H9 (cell line): ENCODE results near the gene CALR. TPM values are rescaled to one million over a fixed set of nuclear protein-coding genes. Genes with fewer than 3 reads are reported as not detected.

Experiments
- DNase-seq: peaks from one replicate; pipeline ENCODE4 v3.0.0-alpha.2; 2017
- H2AFZ ChIP-seq: one replicate; pipeline ENCODE4 v1.6.1; 2013; ENCODE audit warnings: mild to moderate bottlenecking, low read length, control low read depth, moderate library complexity
- H2AK5ac ChIP-seq: 2 replicates; pipeline ENCODE4 v1.6.1; 2013; ENCODE audit warnings: low read length, control low read depth, mixed read lengths; ENCODE audit not compliant: insufficient read length
- H2BK120ac ChIP-seq: one replicate; pipeline ENCODE4 v1.6.1; 2013; ENCODE audit warnings: low read depth, mild to moderate bottlenecking, low read length, control low read depth, inconsistent platforms; ENCODE audit not compliant: poor library complexity, severe bottlenecking
- H2BK12ac ChIP-seq: 2 replicates; pipeline ENCODE4 v1.6.1; 2013; ENCODE audit warnings: low read length, control low read depth, mixed read lengths, low read depth; ENCODE audit not compliant: insufficient read length
- H2BK15ac ChIP-seq: 2 replicates; pipeline ENCODE4 v1.6.1; 2013; ENCODE audit warnings: low read depth, low read length, control low read depth
- H2BK20ac ChIP-seq: one replicate; pipeline ENCODE4 v1.6.1; 2013; ENCODE audit warnings: low read depth, mild to moderate bottlenecking, low read length, control low read depth, inconsistent platforms; ENCODE audit not compliant: poor library complexity, severe bottlenecking
- H2BK5ac ChIP-seq: 2 replicates; pipeline ENCODE4 v1.6.1; 2013; ENCODE audit warnings: low read length, control low read depth, mixed read lengths; ENCODE audit not compliant: insufficient read length
- H3K14ac ChIP-seq: 2 replicates; pipeline ENCODE4 v1.6.1; 2013; ENCODE audit warnings: low read length, control low read depth; ENCODE audit not compliant: insufficient read depth
- H3K18ac ChIP-seq: 2 replicates; pipeline ENCODE4 v1.6.1; 2013; ENCODE audit warnings: low read depth, mild to moderate bottlenecking, mixed read lengths, low read length, control low read depth; ENCODE audit not compliant: insufficient read length
- H3K23ac ChIP-seq: 2 replicates; pipeline ENCODE4 v1.6.1; 2013; ENCODE audit warnings: low read length, control low read depth, mixed read lengths, low read depth; ENCODE audit not compliant: insufficient read length
- H3K23me2 ChIP-seq: 2 replicates; pipeline ENCODE4 v1.6.1; 2013; ENCODE audit warnings: low read depth, mild to moderate bottlenecking, mixed read lengths, low read length, control low read depth; ENCODE audit not compliant: insufficient read length, poor library complexity, severe bottlenecking
- H3K27ac ChIP-seq: 2 replicates; pipeline ENCODE4 v1.5.1; 2013; ENCODE audit warnings: low read length, control low read depth, mixed read lengths, low read depth; ENCODE audit not compliant: insufficient read length
- H3K27me3 ChIP-seq: 2 replicates; pipeline ENCODE4 v1.6.1; 2013; ENCODE audit warnings: low read length, control low read depth, inconsistent platforms; ENCODE audit not compliant: insufficient read depth
- H3K4ac ChIP-seq: 2 replicates; pipeline ENCODE4 v1.6.1; 2013; ENCODE audit warnings: low read depth, mild to moderate bottlenecking, control low read depth, inconsistent platforms, low read length, moderate library complexity
- H3K4me1 ChIP-seq: 2 replicates; pipeline ENCODE4 v1.6.1; 2013; ENCODE audit warnings: low read length, control low read depth, inconsistent platforms; ENCODE audit not compliant: insufficient read depth
- H3K4me2 ChIP-seq: 2 replicates; pipeline ENCODE4 v1.6.1; 2013; ENCODE audit warnings: low read length, control low read depth, mixed read lengths; ENCODE audit not compliant: insufficient read length, insufficient read depth
- H3K56ac ChIP-seq: 2 replicates; pipeline ENCODE4 v1.6.1; 2013; ENCODE audit warnings: low read depth, mild to moderate bottlenecking, mixed read lengths, low read length, control low read depth; ENCODE audit not compliant: insufficient read length
- H3K79me1 ChIP-seq: 2 replicates; pipeline ENCODE4 v1.6.1; 2013; ENCODE audit warnings: low read depth, mild to moderate bottlenecking, moderate library complexity, low read length, control low read depth, inconsistent platforms; ENCODE audit not compliant: insufficient read depth, poor library complexity, severe bottlenecking
- H3K79me2 ChIP-seq: 2 replicates; pipeline ENCODE4 v1.6.1; 2013; ENCODE audit warnings: low read length, control low read depth, inconsistent platforms; ENCODE audit not compliant: insufficient read depth
- H3K9ac ChIP-seq: 2 replicates; pipeline ENCODE4 v1.6.1; 2013; ENCODE audit warnings: low read length, control low read depth, mixed read lengths; ENCODE audit not compliant: insufficient read length; ENCODE audit errors: extremely low read depth
- H3K9me3 ChIP-seq: one replicate; pipeline ENCODE4 v1.6.1; 2013; ENCODE audit warnings: low read depth, low read length, inconsistent platforms; ENCODE audit not compliant: control insufficient read depth
- H3T11ph ChIP-seq: one replicate; pipeline ENCODE4 v1.6.1; 2013; ENCODE audit warnings: mild to moderate bottlenecking, low read length, control low read depth, inconsistent platforms
- H4K20me1 ChIP-seq: one replicate; pipeline ENCODE4 v1.6.1; 2013; ENCODE audit not compliant: control insufficient read depth, insufficient read length, insufficient read depth
- H4K5ac ChIP-seq: 2 replicates; pipeline ENCODE4 v1.6.1; 2013; ENCODE audit warnings: low read depth, mild to moderate bottlenecking, mixed read lengths, low read length, control low read depth; ENCODE audit not compliant: insufficient read length
- H4K8ac ChIP-seq: replicated peaks from 2 replicates; pipeline ENCODE4 v1.6.1; 2013; ENCODE audit warnings: low read length, control low read depth, mixed read lengths, low read depth; ENCODE audit not compliant: insufficient read length
- H4K91ac ChIP-seq: 2 replicates; pipeline ENCODE4 v1.6.1; 2013; ENCODE audit warnings: low read depth, mild to moderate bottlenecking, moderate library complexity, mixed read lengths, low read length, control low read depth; ENCODE audit not compliant: insufficient read length
- H3K27ac Mint-ChIP-seq, 3 experiments: 2 replicates in 2 of 3; 3 replicates in 1 of 3; pipeline ENCODE4 v1.8.0; 2020 to 2021; ENCODE audit warnings: mixed read lengths in 3 of 3, mild to moderate bottlenecking in 1 of 3, moderate library complexity in 1 of 3
- H3K27me3 Mint-ChIP-seq: 2 replicates; pipeline ENCODE4 v1.8.0; 2021; ENCODE audit warnings: low read depth, mild to moderate bottlenecking, moderate library complexity, mixed read lengths
- H3K36me3 Mint-ChIP-seq, 3 experiments: 2 replicates in 2 of 3; 3 replicates in 1 of 3; pipeline ENCODE4 v1.8.0; 2020 to 2021; ENCODE audit warnings: low read depth in 3 of 3, mixed read lengths in 3 of 3; ENCODE audit not compliant: insufficient read depth in 1 of 3
- H3K4me1 Mint-ChIP-seq, 2 experiments: 2 replicates each; pipeline ENCODE4 v1.8.0; 2020; ENCODE audit warnings: mixed read lengths in 2 of 2
- H3K4me3 Mint-ChIP-seq, 2 experiments: 2 replicates in 1 of 2; 3 replicates in 1 of 2; pipeline ENCODE4 v1.8.0; 2020 to 2021; ENCODE audit warnings: mild to moderate bottlenecking in 2 of 2, mixed read lengths in 2 of 2, moderate library complexity in 1 of 2
- H3K9me3 Mint-ChIP-seq, 2 experiments: 2 replicates in 1 of 2; 3 replicates in 1 of 2; pipeline ENCODE4 v1.8.0; 2020; ENCODE audit warnings: mild to moderate bottlenecking in 2 of 2, mixed read lengths in 2 of 2, moderate library complexity in 1 of 2
- CTCF ChIP-seq: fragments of 200-600 bp; sonication (generic); conservative IDR thresholded peaks from 3 replicates; pipeline ENCODE4 v1.8.0; 2021; ENCODE audit warnings: antibody characterized with exemption, mild to moderate bottlenecking
- WGBS: extraction: QIAGEN DNeasy Blood & Tissue Kit; methylation state at CpG from one replicate; pipeline ENCODE4 v1.1.7; 2013; ENCODE audit warnings: missing lambda C conversion rate, low lambda C conversion rate, mixed read lengths; ENCODE audit not compliant: insufficient read length; ENCODE audit errors: extremely low coverage; 5-methylcytosine and 5-hydroxymethylcytosine counted together
- total RNA-seq: library from RNA; stranded (reverse); gene quantifications from 2 replicates; pipeline ENCODE4 v1.2.1, GENCODE V29; 2021

The CALR gene
- total RNA-seq, 1 experiment from 2014 or later = 887 TPM

- no peak overlapping the region for H2BK120ac ChIP-seq
- H3K4me1 ChIP-seq = no peaks in the 10 kb centered on the region
- H4K8ac ChIP-seq = no peak overlapping the region
- H3K23ac ChIP-seq = no peak overlapping the region
- H2AK5ac ChIP-seq = no peak overlapping the region
- no peak overlapping the region for H4K5ac ChIP-seq
- H3K27ac ChIP-seq = no peak overlapping the region
- no peak overlapping the region for H3K18ac ChIP-seq
- H3T11ph ChIP-seq = no peak overlapping the region
- no peak overlapping the region for H2BK5ac ChIP-seq
- no peak overlapping the region for H2BK20ac ChIP-seq
- peaks cover 7 to 18% of the 10 kb centered on the region in 2 experiments for H3K4me1 Mint-ChIP-seq
- no peak overlapping the region for H3K4ac ChIP-seq
- H3K23me2 ChIP-seq = peaks cover 9% of the 10 kb centered on the region
- no peak overlapping the region for H2AFZ ChIP-seq
- H3K9me3 Mint-ChIP-seq = no peaks in the 10 kb centered on the region; a peak in 1 of 5 replicates
- no peaks in the 10 kb centered on the region for H3K9me3 ChIP-seq
- no peak for TF ChIP-seq CTCF
- no peaks in the 10 kb centered on the region; the same call in 1 of the 2 replicates for H3K79me2 ChIP-seq
- peaks cover 16 to 30% (median 29%) of the 10 kb centered on the region in 3 experiments; a peak in 6 of 7 replicates for H3K36me3 Mint-ChIP-seq
- no peak overlapping the region for H2BK15ac ChIP-seq
- peak overlapping the region; percentile 93 to 97 (median 93); a peak in 3 of 7 replicates for H3K27ac Mint-ChIP-seq
- no peaks in the 10 kb centered on the region for H3K27me3 ChIP-seq
- H3K4me3 Mint-ChIP-seq = peak overlapping the region; percentile 99
- no peaks in the 10 kb centered on the region for H4K20me1 ChIP-seq
- no peaks in the 10 kb centered on the region for H3K79me1 ChIP-seq
- no CpG with 5 or more reads among the region's 26 CpGs for WGBS
- 0 out of 2 replicates have a peak overlapping the region, but pooled peaks have one; percentile 3 for H3K14ac ChIP-seq
- DNase-seq = no peak
- H3K4me2 ChIP-seq = peak overlapping the region; percentile 69
- no peak overlapping the region for H4K91ac ChIP-seq
- no peak overlapping the region for H2BK12ac ChIP-seq
- peaks cover 22% of the 10 kb centered on the region for H3K27me3 Mint-ChIP-seq
- H3K56ac ChIP-seq = no peak overlapping the region
- peak overlapping the region; percentile 28 for H3K9ac ChIP-seq
Measured at GRCh38 chr19:12891553-12892021, 46.8 kb upstream of the CALR start.
